Activated CD8-positive, alpha-beta T cell treated with anti-CD3 and anti-CD28 coated beads for 36 hours (primary cell): ENCODE data around the gene IRX5. TPM values are rescaled to one million over a fixed set of nuclear protein-coding genes. Genes with fewer than 3 reads are reported as not detected.
A peak's percentile ranks its signal among the peaks of the same experiment; 100 is the strongest.

Experiments
- ATAC-seq: fragments of 200-7000 bp; cut with Tn5 transposase; one replicate; pipeline ENCODE4 v1.10.0; 2021; ENCODE audit warnings: mild to moderate bottlenecking, moderate library complexity
- CTCF ChIA-PET: fragments of 350-600 bp; sonication (Branson Sonifier 250); formaldehyde crosslinking; loops from one replicate; lab custom pipeline; 2021; ENCODE audit warnings: antibody characterized with exemption; lab: Charles Lee
- POLR2A ChIA-PET: fragments of 350-600 bp; sonication (Branson Sonifier 250); formaldehyde crosslinking; loops from one replicate; lab custom pipeline; 2021; ENCODE audit warnings: antibody characterized with exemption; lab: Charles Lee
- DNase-seq: peaks from one replicate; pipeline ENCODE4 v3.0.0-alpha.2; 2020
- H3K27ac Mint-ChIP-seq: one replicate; pipeline ENCODE4 v1.8.0; 2021; ENCODE audit warnings: mild to moderate bottlenecking, mixed read lengths
- H3K27me3 Mint-ChIP-seq: one replicate; pipeline ENCODE4 v1.8.0; 2021; ENCODE audit warnings: mixed read lengths
- H3K36me3 Mint-ChIP-seq: one replicate; pipeline ENCODE4 v1.8.0; 2021; ENCODE audit warnings: low read depth, mixed read lengths
- H3K4me1 Mint-ChIP-seq: one replicate; pipeline ENCODE4 v1.8.0; 2021; ENCODE audit warnings: low read depth, mixed read lengths
- H3K4me3 Mint-ChIP-seq: one replicate; pipeline ENCODE4 v1.8.0; 2021; ENCODE audit warnings: mild to moderate bottlenecking, moderate library complexity, mixed read lengths
- H3K9me3 Mint-ChIP-seq: one replicate; pipeline ENCODE4 v1.8.0; 2021; ENCODE audit warnings: mixed read lengths
- CTCF ChIP-seq: fragments of 200-600 bp; IDR thresholded peaks from one replicate; pipeline ENCODE4 v1.8.0; 2022; ENCODE audit warnings: antibody characterized with exemption, mild to moderate bottlenecking
- intact Hi-C: fragments of 100-400 bp; cut with micrococcal nuclease; formaldehyde crosslinking; loops from one replicate; pipeline ENCODE4 v1.10.0; 2022
- total RNA-seq, 2 experiments: library from RNA; stranded (reverse); gene quantifications; one replicate each; pipeline ENCODE4 v1.2.3, GENCODE V29; 2021

The IRX5 gene
- total RNA-seq, 2 experiments from 2014 or later, result 0.14 to 0.34 TPM

- Mint-ChIP-seq H3K9me3 (no peaks in the 10 kb centered on the region), H3K36me3 (no peaks in the 10 kb centered on the region), H3K4me3 (no peak overlapping the region), H3K27ac (no peak overlapping the region), H3K4me1 (no peaks in the 10 kb centered on the region), H3K27me3 (peaks cover 11% of the 10 kb centered on the region)
- ATAC-seq (no peak), DNase-seq (no peak)
- TF ChIP-seq CTCF, result no peak
- intact Hi-C loops, result no loop called here
- POLR2A ChIA-PET, result no interaction called here
- CTCF ChIA-PET, result no interaction called here
Measured at GRCh38 chr16:54954220-54954619, 23.6 kb downstream of the IRX5 start.

- peaks cover 7% of the 10 kb centered on the region for H3K27me3 Mint-ChIP-seq
- CTCF ChIA-PET, result interaction anchor here (1.2 kb wide), 1 partner anchor 664 kb away, joined by 3 read pairs; no protein-coding TSS in a partner anchor
- DNase-seq, result no peak
- POLR2A ChIA-PET, result no interaction called here
- no peaks in the 10 kb centered on the region for H3K9me3 Mint-ChIP-seq
- no peak overlapping the region for H3K27ac Mint-ChIP-seq
- ATAC-seq, result no peak
- no peaks in the 10 kb centered on the region for H3K4me1 Mint-ChIP-seq
- intact Hi-C loops, result no loop called here
- H3K4me3 Mint-ChIP-seq, result no peak overlapping the region
- H3K36me3 Mint-ChIP-seq, result no peaks in the 10 kb centered on the region
- no peak for TF ChIP-seq CTCF
Measured at GRCh38 chr16:54955757-54956156, 25.1 kb downstream of the IRX5 start.

GRCh38 chr16:54957403-54958166 lies 26.9 kb downstream of the IRX5 start:
- Mint-ChIP-seq H3K9me3 (no peaks in the 10 kb centered on the region), H3K36me3 (no peaks in the 10 kb centered on the region), H3K27ac (no peak overlapping the region), H3K4me1 (no peaks in the 10 kb centered on the region), H3K27me3 (peaks cover 6% of the 10 kb centered on the region), H3K4me3 (no peak overlapping the region)
- intact Hi-C loops, result no loop called here
- ChIA-PET CTCF (interaction anchor here (1.3 to 1.6 kb wide), 2 partner anchors 30 to 1408 kb away, joined by 3 to 8 read pairs; no protein-coding TSS in a partner anchor), POLR2A (no interaction called here)
- peak; percentile 43 for DNase-seq
- TF ChIP-seq CTCF, result peak; percentile 51
- ATAC-seq, result no peak

GRCh38 chr16:54962045-54962444 lies 31.4 kb downstream of the IRX5 start:
- ChIA-PET CTCF (no interaction called here), POLR2A (no interaction called here)
- no peak overlapping the region for H3K4me3 Mint-ChIP-seq
- ATAC-seq (no peak), DNase-seq (no peak)
- H3K36me3 Mint-ChIP-seq, result no peaks in the 10 kb centered on the region
- no peaks in the 10 kb centered on the region for H3K4me1 Mint-ChIP-seq
- no peaks in the 10 kb centered on the region for H3K9me3 Mint-ChIP-seq
- no peak for TF ChIP-seq CTCF
- intact Hi-C loops, result no loop called here
- peaks cover 7% of the 10 kb centered on the region for H3K27me3 Mint-ChIP-seq
- no peak overlapping the region for H3K27ac Mint-ChIP-seq

GRCh38 chr16:54964239-54964638 lies 33.6 kb downstream of the IRX5 start:
- POLR2A ChIA-PET, result no interaction called here
- intact Hi-C loops, result no loop called here

More at GRCh38 chr16:54964239-54964638, 33.6 kb downstream of the IRX5 start:
- H3K27me3 Mint-ChIP-seq, result peaks cover 5% of the 10 kb centered on the region
- DNase-seq (no peak), ATAC-seq (no peak)
- no peak for TF ChIP-seq CTCF
- H3K27ac Mint-ChIP-seq, result no peak overlapping the region
- H3K4me1 Mint-ChIP-seq, result no peaks in the 10 kb centered on the region
- H3K4me3 Mint-ChIP-seq, result no peak overlapping the region
- no peaks in the 10 kb centered on the region for H3K9me3 Mint-ChIP-seq
- CTCF ChIA-PET, result no interaction called here
- no peaks in the 10 kb centered on the region for H3K36me3 Mint-ChIP-seq
